Renal pelvis (tissue), 4 donors: ENCODE measurements around the gene MRM3. TPM values are rescaled to one million over a fixed set of nuclear protein-coding genes. Genes with fewer than 3 reads are reported as not detected.
"Not testable (repeated sequence)": the region's sequence is repeated elsewhere in the genome, so short reads cannot be mapped to it uniquely, and the experiment has no call there.

ENCODE experiments used
- DNase-seq: peaks from one replicate; pipeline ENCODE4 v3.0.0-alpha.2; 2013
- polyA plus RNA-seq, 3 donors: library from polyadenylated mRNA; unstranded; fragments of 120-200 nt; gene quantifications; one replicate each; pipeline ENCODE4 v1.2.1, GENCODE V29; 2013; ENCODE audit not compliant: insufficient read length in 3 of 3

MRM3 gene
- polyA plus RNA-seq, 3 donors, result 19.9 to 24.5 (median 20.8) TPM

- DNase-seq, result no peak
Measured at GRCh38 chr17:814371-814770, 32.2 kb downstream of the MRM3 start.

DNA sequence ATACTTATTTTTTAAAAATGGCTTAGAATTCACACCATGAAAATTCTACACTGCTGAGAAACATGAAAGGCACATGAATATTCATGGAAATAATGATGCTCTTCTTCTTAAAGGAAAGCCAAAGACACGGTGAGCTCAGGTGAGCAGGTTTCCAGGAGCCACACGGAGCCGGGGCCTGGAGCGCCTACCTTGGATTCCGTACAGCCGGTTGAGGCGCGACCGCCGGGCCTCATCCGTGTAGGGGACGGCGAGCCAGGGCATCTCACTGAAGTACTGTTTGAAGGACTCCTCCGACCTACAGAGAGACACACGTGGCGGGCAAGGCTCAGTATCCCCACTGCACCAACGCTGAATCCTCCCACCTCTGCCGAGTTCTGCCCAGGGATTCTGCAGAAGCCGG, 37.1 kb downstream of the MRM3 start:
- no peak for DNase-seq

DNA sequence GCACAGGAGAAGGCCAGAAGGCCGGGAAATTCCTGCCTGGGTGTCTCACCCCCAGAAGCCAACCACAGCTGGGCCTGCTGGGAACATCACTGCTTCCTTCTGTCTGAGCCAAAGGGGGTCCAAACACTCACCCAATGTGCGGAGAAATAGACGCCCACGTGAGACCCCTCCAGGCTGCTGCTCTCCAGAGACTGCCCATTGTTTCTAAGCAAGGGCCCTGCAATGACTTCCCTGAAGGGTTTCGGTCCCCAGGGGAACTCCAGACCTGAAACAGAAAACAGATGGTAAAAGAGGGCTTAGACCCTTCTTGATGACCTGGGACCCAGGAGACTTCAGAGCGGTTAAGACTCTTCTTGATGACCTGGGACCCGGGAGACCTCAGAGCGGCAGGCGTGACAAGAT, 41.3 kb downstream of the MRM3 start:
- DNase-seq, result no peak

DNA sequence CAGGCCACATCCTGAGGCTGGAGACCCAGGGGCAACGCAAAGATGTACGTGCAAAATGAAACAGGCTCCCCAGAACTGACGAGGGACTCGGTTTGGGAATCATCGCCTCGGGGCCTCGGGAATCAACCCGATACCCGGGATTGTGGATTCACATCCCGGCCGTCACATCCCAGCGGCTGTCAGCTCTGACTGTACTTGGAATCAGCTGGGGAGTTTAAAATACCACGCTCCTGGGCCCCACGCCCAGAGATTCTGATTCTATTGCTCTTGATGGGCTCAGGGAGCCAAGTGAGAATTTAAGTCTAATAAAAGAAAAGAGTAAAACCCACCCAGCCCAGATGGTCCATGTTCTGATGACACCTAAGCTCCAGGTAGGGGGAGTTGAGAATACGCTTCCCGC, 42.2 kb downstream of the MRM3 start:
- DNase-seq, result no peak

DNA sequence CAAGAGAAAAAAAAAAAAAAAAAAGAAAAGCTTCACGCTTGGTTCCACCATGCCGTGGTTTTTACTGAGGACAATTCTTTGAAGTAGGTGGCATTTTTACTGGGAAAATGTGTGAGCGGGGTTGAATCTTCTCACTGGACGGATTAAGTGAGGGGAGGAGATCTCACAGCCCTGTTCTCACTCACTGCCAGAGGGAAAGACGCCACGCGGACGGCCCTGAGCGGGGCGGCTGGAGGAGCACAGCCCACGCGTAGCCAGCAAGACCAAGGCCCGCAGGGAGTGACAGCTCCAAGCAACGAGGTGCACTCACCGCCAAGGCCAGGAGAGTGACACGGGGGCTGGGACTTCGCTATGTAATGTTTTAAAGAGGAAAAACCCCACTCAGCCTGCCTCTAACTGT, 43.1 kb downstream of the MRM3 start:
- no peak for DNase-seq

DNA sequence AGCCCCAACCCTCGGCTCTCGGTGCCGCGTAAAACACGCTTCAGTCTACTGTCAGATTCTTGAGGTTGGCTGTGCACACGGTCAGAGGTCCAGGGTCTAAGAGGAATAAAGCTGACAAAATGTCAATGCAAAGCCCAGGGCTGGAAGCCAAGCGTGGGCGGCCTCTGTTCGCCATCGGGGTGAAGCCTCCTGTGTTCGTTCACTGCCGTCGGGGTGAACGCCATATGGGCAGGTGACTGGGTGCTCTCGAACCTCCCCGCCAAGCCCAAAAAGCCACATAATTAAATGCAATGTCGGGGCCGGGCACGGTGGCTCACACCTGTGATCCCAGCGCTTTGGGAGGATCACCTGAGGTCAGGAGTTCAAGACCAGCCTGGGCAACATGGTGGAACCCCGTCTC, 44.6 kb downstream of the MRM3 start:
- no peak for DNase-seq

GRCh38 chr17:828761-829160, 46.6 kb downstream of the MRM3 start:
- DNase-seq, result no peak

GRCh38 chr17:829614-830013, 47.5 kb downstream of the MRM3 start:
- DNase-seq, result not testable (repeated sequence)

DNA sequence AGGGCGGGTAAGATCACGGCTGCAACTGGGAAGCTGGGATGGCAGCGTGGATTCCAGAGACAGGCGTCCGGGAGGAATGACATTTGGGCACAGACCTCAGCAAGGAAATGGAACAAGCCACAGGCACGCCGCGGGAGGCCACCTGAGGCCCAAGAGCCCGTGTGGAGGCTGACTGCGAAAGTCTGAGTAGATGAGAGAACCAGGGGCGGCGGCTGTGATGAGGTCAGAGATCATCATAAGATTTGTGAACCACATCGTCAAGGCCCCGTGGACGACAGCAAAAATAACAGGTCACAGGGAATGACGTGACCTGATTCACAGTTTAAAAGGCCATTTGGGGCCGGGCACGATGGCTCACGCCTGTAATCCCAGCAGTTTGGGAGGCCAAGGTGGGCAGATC, 48.2 kb downstream of the MRM3 start:
- DNase-seq, result no peak

DNA sequence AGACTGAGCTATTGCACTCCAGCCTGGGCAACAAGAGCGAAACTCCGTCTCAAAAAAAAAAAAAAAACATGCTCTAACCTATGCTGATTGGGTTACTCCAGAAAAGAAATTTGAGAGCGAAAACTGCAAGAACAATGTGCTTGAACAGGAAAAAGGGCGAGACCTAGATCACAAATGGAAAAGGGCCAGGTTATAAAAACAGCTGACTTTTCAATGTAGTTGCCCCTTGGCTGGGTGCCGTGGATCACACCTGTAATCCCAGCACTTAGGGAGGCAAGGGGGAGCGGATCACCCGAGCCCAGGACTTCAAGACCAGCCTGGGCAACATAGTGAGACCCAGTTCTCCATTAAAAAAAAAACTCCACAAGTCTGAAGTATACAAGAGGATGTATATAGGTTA, 48.8 kb downstream of the MRM3 start:
- DNase-seq, result no peak

- DNase-seq, result no peak
Measured at GRCh38 chr17:834136-834535, 52.0 kb downstream of the MRM3 start.

DNA sequence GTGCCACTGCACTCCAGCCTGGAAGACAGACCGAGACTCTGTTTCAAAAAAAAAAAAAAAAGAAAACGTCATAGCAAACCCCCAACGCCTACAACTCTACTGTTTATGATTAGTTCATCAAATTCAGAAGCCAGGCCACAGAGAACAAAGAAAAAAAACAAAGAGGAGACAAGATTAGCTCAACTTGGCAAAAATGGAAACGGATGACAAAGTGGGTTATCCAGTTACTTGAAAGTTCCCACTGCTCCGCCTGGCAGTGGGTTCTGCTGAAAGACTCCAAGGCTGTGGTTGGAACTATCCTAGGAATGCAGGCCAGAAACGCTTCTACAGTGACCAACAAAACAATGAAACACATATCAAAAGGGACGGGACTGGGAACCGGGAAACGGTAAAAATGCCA, 53.1 kb downstream of the MRM3 start:
- no peak for DNase-seq

DNA sequence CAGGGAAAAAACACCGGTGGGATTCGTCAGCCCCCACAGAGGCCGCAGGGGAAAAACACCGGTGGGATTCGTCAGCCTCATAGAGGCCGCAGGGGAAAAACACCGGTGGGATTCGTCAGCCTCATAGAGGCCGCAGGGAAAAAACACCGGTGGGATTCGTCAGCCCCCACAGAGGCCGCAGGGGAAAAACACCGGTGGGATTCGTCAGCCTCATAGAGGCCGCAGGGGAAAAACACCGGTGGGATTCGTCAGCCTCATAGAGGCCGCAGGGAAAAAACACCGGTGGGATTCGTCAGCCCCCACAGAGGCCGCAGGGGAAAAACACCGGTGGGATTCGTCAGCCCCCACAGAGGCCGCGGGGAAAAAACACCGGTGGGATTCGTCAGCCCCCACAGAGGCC, 53.6 kb downstream of the MRM3 start:
- DNase-seq, result not testable (repeated sequence)

DNA sequence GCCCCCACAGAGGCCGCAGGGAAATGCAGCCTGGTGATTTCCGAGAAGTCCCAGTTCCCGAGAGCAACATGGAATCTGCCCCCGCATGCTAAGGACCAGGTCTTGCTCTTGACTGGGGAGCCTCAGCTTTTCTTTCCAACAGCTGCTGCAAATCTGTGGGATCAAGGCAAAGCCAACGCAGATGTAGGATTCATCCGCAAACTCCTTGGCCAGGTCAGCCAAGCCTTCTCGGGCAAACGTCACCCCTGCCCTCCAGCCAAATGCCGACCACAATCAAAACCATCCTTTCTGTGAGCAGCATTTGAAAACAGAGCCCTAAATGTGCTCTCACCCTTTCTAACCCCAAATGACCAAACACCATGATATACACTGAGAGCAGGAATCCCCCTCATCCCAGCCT, 54.0 kb downstream of the MRM3 start:
- no peak for DNase-seq

DNA sequence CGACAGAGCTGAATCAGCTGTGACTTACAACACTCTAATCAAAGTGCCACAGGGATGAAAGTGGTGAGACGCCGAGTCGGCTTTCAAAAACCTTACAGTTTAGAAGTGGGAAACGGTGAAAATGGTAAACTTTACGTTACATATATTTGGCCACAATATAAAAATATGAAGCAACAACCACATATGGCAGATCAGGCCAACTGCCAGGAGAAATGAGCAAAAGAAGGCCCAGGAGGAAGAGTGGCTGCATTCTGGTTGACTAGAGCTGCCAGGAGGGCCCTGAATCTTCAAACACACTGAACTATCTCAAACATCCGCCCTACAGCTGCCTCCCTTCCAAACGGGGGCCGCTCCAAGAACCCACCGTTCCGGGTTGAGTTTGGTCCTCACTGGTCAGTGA, 56.3 kb downstream of the MRM3 start:
- DNase-seq, result no peak

DNA sequence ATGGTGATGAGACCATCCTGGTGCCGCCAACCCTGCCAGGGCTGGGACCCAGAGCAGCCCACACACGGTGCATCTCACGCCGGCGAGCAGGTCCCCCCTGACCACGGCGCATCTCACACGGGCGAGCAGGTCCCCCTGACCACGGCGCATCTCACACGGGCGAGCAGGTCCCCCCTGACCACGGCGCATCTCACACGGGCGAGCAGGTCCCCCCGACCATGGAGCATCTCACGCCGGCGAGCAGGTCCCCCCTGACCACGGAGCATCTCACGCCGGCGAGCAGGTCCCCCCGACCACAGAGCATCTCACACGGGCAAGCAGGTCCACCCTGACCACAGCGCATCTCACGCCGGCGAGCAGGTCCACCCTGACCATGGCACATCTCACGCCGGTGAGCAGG, 59.2 kb downstream of the MRM3 start:
- no peak for DNase-seq

Other genes starting within 250 kb of the MRM3 start
- 10 to 100 TPM; 27.2 to 38.8 (median 37.4) TPM for gene VPS53, start 67.5 kb upstream of the MRM3 start, polyA plus RNA-seq
- 10 to 100 TPM; 26.2 to 29.4 (median 27.1) TPM for gene TLCD3A, start 49.8 kb upstream of the MRM3 start, polyA plus RNA-seq
- 10 to 100 TPM; 22.8 to 26.4 (median 24.8) TPM for gene GEMIN4, start 30.1 kb upstream of the MRM3 start, polyA plus RNA-seq
- 100 to 1,000 TPM; 117 to 124 (median 122) TPM for gene GLOD4, start 73 bp upstream of the MRM3 start, polyA plus RNA-seq
- gene NXN, start 197.4 kb downstream of the MRM3 start, polyA plus RNA-seq, result 10 to 100 TPM; 35.4 to 38.2 (median 37.8) TPM
- gene TIMM22, start 214.8 kb downstream of the MRM3 start, polyA plus RNA-seq, result 10 to 100 TPM; 14.3 to 16.0 (median 15.2) TPM